ENCODE measurements around the gene CNTN1.

The CNTN1 gene

GRCh38 chr12:40870981-40871380 lies 178.7 kb downstream of the CNTN1 start:
- DNase-seq, result no peak

GRCh38 chr12:40874868-40875267 lies 182.6 kb downstream of the CNTN1 start:
- DNase-seq, result no peak

GRCh38 chr12:40889329-40889728 lies 197.1 kb downstream of the CNTN1 start:
- DNase-seq, result no peak

GRCh38 chr12:40892528-40892927 lies 200.3 kb downstream of the CNTN1 start:
- no peak for DNase-seq

GRCh38 chr12:40898505-40898904 lies 206.3 kb downstream of the CNTN1 start:
- no peak for DNase-seq

- DNase-seq, result no peak
Measured at GRCh38 chr12:40903040-40903439, 210.8 kb downstream of the CNTN1 start.

GRCh38 chr12:40907115-40907527 lies 214.9 kb downstream of the CNTN1 start:
- no peak for DNase-seq

- no peak for DNase-seq
Measured at GRCh38 chr12:40911676-40912075, 219.4 kb downstream of the CNTN1 start.

- no peak for DNase-seq
Measured at GRCh38 chr12:40915172-40915571, 222.9 kb downstream of the CNTN1 start.

GRCh38 chr12:40917561-40917960 lies 225.3 kb downstream of the CNTN1 start:
- DNase-seq, result no peak

GRCh38 chr12:40921563-40922163 lies 229.4 kb downstream of the CNTN1 start:
- no peak for DNase-seq

- no peak for DNase-seq
Measured at GRCh38 chr12:40937891-40938290, 245.7 kb downstream of the CNTN1 start.

- no peak for DNase-seq
Measured at GRCh38 chr12:40942326-40942725, 250.1 kb downstream of the CNTN1 start.

- no peak for DNase-seq
Measured at GRCh38 chr12:40945772-40946171, 253.5 kb downstream of the CNTN1 start.

GRCh38 chr12:40946612-40947194 lies 254.5 kb downstream of the CNTN1 start:
- no peak for DNase-seq

- DNase-seq, result no peak
Measured at GRCh38 chr12:40947797-40948196, 255.6 kb downstream of the CNTN1 start.

GRCh38 chr12:40953076-40953475 lies 260.8 kb downstream of the CNTN1 start:
- DNase-seq, result no peak

- no peak for DNase-seq
Measured at GRCh38 chr12:40957417-40957816, 265.2 kb downstream of the CNTN1 start.

GRCh38 chr12:40959041-40959440 lies 266.8 kb downstream of the CNTN1 start:
- DNase-seq, result no peak

- DNase-seq, result no peak
Measured at GRCh38 chr12:40963751-40964150, 271.5 kb downstream of the CNTN1 start.

GRCh38 chr12:40969796-40970195 lies 277.6 kb downstream of the CNTN1 start:
- no peak for DNase-seq

- DNase-seq, result no peak
Measured at GRCh38 chr12:40970320-40970907, 278.2 kb downstream of the CNTN1 start.

- DNase-seq, result no peak
Measured at GRCh38 chr12:40971911-40972310, 279.7 kb downstream of the CNTN1 start.

GRCh38 chr12:40976546-40976945 lies 284.3 kb downstream of the CNTN1 start:
- DNase-seq, result no peak
